Brain pericyte (primary cell): ENCODE results near the gene CTDSPL.
A peak's percentile ranks its signal among the peaks of the same experiment; 100 is the strongest.

Experiments used
- DNase-seq: peaks from one replicate; pipeline ENCODE4 v3.0.0-alpha.2; 2012; ENCODE audit warnings: low read depth, low spot score

The CTDSPL gene

DNA sequence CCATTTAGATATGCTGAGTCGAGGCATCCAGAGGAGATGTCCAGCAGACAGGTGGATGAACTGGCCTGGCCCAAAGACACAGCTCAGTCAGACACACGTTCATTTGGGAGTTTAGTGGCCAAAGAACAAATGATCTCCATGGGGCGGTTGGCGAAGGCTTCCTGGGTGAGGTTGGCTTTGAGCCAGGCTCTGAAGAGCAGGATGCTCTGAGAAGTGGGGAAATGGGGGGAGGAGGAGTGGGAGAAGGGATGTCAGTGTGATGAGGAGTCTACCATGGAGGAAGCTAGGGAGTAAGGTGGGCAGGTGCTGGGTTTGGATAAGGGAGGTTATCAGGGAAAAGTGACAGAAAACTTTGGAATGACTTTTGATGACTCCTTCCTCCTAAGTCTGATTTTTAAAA, 81.4 kb downstream of the CTDSPL start:
- DNase-seq = no peak

DNA sequence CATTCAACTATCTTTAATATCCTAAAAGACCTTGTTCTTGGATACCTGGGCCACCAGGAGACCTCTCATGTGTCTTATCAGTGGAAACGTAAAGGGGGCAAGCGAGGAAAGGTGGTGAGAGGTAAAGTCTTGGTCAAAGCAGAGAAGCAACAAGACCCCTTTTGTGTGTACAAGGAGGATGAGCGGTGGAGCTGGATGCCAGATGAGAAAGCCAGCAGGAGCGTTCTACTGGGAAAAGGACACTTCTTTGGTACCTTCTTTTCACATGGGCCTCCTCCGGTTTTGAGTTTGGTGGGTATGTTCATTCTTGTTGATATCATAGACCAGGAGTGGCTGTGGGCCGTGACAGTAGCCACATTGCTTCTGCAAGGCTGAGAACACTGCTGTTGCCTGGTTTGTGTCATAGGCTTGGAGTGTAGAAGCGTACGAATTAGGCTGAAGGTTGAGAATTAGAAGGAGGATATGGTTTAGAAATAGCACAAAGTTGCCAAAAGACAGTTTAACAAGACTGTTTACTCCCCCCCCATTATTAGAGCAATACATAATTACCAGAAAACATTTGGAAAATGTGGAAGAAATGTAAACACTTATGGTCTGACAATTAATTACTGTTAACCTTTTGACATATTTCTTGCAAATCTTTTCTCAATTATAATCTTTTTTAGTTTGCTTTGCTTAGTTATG, 82.1 kb downstream of the CTDSPL start:
- DNase-seq = no peak

DNA sequence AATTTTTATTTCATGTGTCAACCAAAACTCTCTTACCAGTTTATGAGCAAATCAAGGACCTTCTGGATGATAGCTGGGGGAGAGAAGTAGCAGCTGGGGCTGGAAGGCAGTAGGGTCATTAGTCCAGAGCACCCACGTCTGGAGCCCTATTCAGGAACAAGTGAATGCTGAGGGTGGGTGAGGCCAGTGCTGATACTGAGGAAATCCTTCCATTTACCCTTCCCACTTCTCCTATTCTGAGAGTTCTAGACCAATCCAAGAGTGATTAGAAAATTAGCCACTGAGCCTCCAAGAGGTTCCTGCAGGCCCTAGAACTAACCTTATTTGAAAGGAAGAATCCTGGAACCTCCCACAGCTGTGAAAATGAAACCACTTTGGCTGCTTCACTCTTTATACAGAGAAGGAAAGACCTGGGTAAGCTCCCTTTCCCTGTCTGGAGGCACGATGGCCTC, 82.7 kb downstream of the CTDSPL start:
- no peak for DNase-seq

DNA sequence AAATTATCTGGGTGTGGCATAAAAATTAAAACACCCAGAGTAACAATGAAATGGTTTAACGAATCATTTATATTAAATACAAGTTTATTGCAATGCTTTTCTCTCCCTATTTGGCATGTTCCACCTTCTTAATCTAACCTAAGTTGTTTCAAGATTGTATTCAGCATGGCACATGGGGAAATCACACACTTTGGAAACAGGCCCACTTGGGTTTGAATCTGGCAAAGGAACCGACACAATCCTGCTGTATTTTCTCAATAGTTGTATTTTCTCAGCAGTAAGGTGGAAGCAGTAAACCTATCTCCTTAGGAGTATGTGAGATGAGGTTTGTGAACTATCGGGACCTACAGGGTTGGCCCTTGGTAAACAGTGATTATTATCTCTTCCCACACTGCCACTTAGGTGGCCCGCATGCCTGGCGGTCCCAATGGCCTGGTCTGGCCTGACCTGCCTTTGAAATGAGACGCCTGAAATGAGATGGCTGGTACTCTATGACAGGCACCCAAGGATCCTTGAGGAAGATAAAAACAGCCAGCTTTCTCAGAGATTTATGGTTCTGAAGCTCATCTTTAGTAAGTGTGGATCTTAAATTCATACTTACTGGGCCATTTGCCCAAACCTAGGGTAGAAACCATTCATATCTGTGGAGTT, 83.6 kb downstream of the CTDSPL start:
- no peak for DNase-seq

DNA sequence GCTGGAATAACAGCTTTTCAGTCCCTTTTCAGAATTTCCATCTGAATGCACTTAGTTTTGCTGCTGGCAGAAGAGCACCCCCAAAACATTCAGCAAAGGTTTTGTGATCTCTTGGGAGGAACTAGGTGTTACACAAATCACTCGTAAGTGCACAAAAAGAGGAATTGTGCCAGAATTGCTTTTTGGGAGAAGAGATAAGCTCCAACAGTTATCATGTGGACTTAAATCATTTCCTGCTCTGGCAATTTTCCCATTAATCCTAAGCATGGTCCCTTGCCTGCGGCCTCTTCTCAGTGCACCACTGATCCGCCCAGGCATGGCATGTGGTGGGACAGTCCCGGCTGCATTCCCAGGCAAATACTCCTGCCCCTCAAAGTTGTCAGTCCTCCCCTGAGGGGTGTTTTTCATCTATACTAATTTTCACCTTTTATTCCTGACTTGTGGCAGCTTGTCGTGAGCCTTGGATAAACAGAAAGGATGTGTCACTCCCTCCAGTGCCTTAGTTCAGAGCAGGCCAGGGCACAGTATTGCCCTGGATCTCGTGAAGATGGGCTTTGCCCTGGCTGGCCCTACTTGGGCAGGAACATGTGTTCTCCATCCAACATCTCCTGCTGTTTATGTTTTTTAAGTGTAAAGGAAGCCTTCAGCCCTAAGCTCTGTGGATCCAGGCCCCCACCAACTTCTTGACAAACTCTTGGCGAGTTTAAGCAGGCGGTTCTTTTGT, 84.3 kb downstream of the CTDSPL start:
- DNase-seq = peak; percentile 47

DNA sequence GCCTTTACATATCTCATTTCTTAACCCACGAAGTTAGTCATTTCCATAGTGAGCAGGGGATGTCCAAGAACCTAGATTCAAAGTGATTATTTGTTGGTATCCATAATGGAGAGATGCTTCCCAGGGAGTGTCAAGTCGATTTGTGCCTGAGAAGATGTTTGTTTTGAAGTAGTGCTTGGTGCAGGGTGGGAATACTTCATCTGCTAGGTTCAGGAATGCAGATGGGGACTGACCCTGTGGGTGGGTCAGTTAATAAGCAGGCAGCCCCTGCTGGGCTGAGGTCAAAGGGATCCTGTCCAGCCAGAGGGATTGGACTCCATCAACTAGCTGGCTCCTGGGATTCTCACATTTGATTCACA, 84.8 kb downstream of the CTDSPL start:
- DNase-seq = no peak

DNA sequence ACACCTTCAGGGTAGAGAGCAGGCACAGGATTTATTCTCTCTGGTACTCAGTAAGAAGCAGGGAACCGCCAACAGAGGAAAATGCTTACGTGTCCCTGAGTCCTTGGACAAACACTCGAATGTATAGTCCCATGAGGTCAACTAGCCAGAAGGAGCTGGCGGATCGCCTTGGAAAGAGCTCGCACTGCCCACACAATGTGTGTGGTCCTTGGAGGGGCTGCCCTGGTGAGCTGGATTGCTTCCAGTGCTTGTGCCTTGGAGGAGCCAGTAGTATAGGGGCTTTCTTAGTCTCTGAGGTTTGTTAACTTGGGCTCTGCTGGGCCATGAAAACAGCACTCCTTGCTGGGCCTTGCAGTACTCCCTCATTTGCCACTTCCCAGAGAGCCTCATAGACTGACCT, 88.2 kb downstream of the CTDSPL start:
- DNase-seq = peak; percentile 41

DNA sequence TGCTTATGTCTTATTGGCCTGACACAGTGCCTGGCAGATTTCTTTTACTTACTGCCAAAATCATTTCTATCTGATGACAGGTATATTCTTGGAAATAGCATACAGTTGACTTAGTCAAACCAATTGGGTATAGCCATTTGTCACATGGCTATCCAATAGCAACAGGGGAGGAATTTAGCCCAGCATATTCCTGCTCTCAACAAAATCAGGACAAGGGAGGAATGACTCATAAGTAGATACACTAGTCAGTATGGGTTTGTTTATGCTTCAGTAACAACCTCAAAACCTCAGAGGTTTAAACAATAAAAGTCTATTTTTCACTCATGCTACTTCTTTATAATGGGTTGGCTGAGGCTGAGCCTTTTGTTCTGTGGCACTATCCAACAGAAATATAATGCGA, 90.9 kb downstream of the CTDSPL start:
- DNase-seq = no peak

DNA sequence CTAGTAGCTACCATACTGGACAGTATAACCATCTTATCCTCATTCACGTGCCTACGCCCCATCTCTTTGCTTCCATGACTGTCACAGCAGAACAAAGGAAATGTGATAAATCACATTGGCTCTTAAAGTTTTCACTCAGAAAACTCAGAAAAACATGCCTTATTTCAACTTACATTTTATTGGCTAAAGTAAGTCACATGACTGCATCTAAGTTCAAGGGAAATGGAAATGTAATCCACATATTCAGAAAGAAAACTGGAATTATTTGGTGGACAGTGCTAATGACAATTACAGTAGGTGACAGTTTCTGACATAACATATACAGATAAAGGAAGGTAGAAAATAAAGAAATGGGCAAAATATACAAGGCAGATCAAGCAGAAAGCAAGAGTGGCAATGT, 91.5 kb downstream of the CTDSPL start:
- no peak for DNase-seq

DNA sequence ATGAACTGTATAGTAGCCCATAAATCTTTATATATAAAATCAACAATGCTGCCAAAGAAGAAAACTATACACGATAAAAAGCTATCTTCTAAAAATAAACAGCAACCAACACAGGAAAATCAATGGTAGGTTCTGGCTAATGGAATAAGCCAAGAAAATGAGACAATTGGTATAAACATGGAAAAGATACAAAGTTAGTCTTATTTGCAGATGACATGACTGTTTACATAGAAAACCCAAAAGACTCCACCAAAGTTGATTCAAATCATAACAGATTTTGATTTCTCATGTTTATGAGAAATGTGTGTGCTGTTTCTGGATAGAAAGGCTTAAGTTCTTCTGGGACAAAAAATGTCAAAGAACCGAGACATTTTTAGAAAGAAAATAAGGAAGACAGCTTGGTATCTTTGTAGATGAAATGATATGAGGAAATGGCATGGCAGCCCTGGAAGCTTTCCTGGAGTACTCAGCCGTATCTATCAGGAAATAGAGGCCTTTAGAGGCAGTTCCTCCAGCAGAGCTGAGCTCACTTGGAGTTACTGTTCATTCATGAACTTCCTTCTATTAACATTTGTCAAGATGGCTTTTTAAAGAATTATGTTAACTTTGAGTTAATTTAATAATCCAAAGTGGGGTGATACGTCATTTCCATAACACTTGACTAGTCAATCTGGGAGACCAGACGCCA, 92.2 kb downstream of the CTDSPL start:
- no peak for DNase-seq

DNA sequence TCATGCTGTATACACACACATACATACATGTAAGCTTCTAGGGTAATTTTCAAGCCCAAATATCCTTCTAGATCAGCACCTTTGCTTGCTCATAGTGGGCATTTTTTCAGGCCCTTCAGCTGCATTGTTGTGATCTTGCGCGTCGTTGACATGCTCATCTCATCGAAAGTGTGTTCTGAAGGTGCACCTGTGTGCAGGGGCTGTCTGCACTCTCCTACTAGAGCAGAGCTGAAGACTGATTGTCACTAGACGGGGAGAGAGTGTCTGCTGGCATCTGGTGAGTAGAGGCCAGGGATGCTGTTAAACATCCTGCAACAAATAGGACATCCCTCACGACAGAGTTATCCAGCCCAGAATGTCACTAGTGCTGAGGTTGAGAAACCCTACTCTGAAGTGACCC, 93.2 kb downstream of the CTDSPL start:
- no peak for DNase-seq

DNA sequence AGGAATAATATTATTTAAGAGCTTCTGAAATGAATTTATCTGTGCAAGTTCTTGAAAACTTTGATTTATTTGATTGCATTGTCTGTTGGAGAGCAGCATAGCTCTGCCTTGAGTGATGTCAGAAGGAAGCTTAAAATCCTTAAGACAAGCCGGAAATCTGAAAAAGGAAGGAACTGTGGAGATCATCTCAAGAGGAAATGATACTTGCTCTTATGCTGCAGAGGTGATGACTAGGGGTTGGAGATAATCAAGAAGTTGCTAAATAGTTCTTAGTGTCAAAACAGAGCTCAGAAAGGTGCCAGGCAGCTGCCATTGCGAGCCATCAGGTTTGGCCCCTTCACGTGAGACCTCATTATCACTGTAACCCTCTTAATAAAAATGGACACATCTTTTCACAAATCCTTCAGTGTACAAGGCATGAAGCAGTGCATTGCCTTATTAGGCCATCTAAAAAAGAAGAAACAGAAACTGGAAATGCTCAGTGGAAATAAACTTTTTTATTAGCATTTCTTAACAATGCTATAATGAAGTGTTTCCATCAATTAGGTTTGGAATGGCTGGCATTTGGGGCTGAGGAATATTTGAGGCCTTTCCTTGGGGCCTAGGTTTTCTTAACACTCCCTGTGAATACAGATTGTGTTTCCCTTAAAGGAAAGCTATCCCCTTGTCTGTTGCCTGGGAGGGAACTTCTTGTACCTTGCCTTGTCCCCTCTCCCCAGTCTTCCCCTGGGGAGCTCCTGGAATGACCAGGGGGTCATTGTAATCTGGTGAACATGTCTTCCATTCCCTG, 94.4 kb downstream of the CTDSPL start:
- DNase-seq = no peak

DNA sequence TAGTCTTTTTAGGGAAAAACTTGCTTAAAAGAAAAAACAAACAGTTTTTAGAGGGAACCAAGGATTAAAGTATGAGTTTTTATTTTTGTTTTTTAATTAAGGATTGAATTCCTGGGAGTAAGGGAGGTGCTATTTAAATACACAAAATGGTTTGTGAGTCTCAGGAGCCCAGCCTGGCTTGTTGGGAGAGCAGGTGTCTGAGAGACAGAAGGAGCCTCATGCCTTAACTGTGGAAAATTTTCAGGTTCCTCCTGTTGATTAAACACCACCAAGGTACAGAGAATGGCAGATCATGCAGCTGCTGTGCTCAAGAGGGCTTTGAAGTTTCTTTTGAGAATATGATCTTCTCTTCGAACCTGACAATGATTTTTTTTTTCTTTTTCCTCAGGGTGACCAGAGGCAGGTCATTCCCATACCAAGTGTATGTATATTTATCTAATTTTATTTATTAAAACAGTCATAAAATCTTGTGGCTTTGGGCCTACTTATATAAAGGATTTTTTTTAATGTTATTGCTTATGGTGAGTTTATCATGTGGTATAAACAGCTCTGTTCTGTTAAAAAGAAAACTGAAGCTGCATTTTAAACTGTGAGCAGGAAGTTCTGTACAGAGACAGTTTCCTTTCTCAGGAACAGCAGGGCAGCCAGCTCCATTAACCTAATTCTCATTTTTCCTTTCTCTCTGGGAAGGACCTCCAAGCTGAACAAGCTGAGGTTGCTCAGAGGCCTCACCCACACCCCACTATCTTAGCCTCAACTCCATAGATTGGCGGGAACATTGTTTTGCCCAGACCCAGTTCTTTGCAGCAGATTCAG, 95.3 kb downstream of the CTDSPL start:
- no peak for DNase-seq

DNA sequence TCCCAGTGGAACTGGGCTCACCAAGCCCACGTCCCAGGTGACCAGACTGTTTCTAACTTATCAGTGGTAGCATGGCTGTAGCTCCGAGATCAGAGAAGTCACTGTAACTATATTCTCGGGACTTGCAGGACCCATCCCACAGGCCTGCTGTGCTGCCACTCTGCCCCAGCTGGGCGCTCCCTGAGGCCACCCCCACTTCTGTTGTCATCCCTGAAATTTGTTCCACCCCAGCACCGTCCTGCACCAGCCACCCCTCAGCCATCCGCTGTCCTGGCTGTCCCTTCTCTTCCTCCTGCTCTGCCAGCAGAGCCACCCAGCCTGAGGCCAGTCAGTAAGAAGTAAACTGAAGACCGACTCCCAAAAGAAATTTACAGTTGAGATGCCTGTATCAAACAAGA, 95.9 kb downstream of the CTDSPL start:
- no peak for DNase-seq

DNA sequence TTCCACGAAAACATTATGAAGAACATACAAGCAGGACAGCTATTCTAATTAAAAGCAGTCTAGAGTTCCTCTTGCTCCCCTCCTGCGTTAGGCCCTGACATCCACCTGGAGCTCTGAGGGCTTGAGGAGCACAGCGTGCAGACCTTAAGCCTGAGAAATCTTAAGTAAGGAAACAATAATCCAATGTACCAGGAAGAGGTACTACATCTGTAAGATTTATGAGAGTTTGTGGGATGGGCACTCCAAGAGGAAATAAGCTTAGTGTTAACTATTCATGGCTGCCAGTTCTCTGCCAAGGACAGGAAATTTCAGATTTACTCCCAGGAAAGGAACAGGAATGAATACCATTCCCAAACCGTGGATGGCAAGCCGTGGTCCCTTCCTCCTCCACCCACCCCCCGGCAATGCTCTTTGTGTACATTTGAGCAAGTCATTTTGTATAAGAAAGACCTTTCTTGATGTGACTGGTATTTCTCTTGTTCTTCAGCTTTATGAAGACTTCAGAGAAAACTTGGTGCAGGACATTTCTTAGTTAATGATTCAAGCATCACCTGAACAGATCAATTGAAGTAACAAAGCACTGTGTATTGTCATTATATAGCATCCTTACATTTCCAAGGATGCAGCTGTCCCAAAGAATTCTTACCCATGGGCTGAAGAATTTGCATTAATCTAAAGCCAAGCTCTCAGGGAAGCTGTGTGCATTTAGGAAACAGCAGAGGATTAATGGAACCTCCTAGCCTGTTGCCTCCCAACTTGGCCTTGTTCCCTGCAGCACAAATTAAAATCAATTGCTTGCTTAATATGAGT, 100.1 kb downstream of the CTDSPL start:
- DNase-seq = no peak

DNA sequence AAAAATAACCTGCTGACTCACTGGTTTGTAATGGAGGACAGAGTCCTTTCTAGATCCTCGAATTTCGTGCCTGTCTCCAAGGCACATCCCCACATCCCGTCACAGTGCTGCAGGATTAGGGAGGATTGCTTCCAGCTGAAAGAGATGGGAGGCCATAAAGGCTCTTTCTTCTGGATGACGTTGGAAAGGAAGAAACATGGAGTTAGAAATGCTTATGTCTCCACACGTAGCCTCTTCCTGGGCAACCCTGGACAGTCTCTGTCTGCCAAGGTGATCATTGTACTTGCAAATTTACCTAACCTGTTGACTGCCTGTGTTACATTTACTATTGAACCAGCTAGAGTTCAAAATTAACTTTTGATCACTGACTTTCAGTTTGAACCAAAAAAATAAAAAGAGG, 101.3 kb downstream of the CTDSPL start:
- DNase-seq = no peak

DNA sequence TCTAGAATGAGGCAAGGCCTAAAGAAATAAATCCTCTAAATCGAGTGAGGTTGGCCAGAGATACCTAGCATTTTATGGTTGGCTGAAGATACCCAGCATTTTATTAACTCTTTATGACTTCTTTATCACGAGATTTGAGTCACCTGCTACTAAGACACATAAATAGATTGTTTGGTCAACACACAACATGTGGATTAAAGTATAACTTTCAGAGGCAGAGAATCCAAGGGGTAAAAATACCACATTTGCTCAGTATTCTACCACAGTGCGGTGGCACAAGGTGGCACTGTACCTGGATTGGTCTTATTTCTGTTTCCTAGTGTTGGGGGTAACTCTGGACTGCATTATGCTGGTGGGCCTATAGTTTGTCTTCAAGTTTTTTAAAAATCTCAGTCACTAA, 102.0 kb downstream of the CTDSPL start:
- DNase-seq = no peak

DNA sequence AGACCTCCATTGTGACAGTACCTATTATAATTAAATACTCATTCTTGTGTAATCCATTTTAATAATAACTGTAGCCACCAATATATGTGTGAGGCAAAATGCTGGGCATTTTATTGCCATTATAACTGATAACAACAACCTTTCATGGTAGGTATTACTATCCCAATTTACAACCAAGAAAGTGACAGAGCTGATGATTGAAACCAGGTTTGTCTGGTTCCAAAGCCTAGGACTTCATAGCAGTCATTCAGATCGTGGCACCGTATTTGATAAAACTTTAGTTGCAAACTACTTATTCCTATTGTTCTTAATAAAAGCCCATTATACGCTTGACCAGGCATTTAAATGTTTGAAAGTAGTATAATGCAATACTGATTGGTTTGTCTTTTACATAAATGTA, 102.5 kb downstream of the CTDSPL start:
- DNase-seq = no peak

DNA sequence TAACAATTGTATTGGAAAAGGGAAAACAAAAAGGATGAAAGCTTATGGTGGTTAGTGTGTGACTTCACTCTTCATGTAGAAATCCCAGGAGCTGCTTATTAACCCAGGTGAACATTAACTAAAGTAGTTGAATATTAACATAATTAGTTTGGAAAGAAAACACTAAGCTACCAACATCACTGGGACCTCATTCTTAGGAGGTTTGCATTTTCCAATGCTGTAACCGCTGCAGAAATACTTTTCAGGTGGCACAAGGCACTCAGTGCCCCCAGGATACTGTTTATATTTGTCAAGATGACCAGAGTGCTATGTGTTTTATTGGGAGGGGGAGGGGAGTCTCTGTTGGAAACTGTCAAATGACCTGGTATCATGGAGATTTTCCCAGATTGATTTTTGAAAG, 103.0 kb downstream of the CTDSPL start:
- no peak for DNase-seq
